GM18861 (cell line): ENCODE data around the gene GADD45GIP1.
"Not testable (repeated sequence)": the region's sequence is repeated elsewhere in the genome, so short reads cannot be mapped to it uniquely, and the experiment has no call there.

Experiments used
- ATAC-seq: cut with Tn5 transposase; IDR thresholded peaks from one replicate; pipeline ENCODE4 v1.9.1; 2021; ENCODE audit not compliant: unreplicated experiment

The GADD45GIP1 gene

GRCh38 chr19:12990431-12990830 lies 33.4 kb upstream of the GADD45GIP1 start:
- ATAC-seq = no peak

- ATAC-seq = no peak
Measured at GRCh38 chr19:12987781-12988180, 30.8 kb upstream of the GADD45GIP1 start.

- no peak for ATAC-seq
Measured at GRCh38 chr19:12987190-12987589, 30.2 kb upstream of the GADD45GIP1 start.

GRCh38 chr19:12986726-12987125 lies 29.7 kb upstream of the GADD45GIP1 start:
- no peak for ATAC-seq

- no peak for ATAC-seq
Measured at GRCh38 chr19:12985049-12985776, 28.2 kb upstream of the GADD45GIP1 start.

- ATAC-seq = no peak
Measured at GRCh38 chr19:12984683-12985048, 27.6 kb upstream of the GADD45GIP1 start.

GRCh38 chr19:12984143-12984627 lies 27.2 kb upstream of the GADD45GIP1 start:
- no peak for ATAC-seq

GRCh38 chr19:12983542-12984142 lies 26.6 kb upstream of the GADD45GIP1 start:
- ATAC-seq = no peak

- ATAC-seq = no peak
Measured at GRCh38 chr19:12983091-12983490, 26.1 kb upstream of the GADD45GIP1 start.

- no peak for ATAC-seq
Measured at GRCh38 chr19:12982648-12983047, 25.6 kb upstream of the GADD45GIP1 start.

- ATAC-seq = no peak
Measured at GRCh38 chr19:12979974-12980373, 23.0 kb upstream of the GADD45GIP1 start.

GRCh38 chr19:12976109-12976508 lies 19.1 kb upstream of the GADD45GIP1 start:
- ATAC-seq = not testable (repeated sequence)

- ATAC-seq = no peak
Measured at GRCh38 chr19:12975221-12975741, 18.3 kb upstream of the GADD45GIP1 start.

- ATAC-seq = no peak
Measured at GRCh38 chr19:12974301-12975220, 17.5 kb upstream of the GADD45GIP1 start.

- no peak for ATAC-seq
Measured at GRCh38 chr19:12973236-12973635, 16.2 kb upstream of the GADD45GIP1 start.

GRCh38 chr19:12970070-12970820 lies 13.2 kb upstream of the GADD45GIP1 start:
- no peak for ATAC-seq

GRCh38 chr19:12969292-12969988 lies 12.4 kb upstream of the GADD45GIP1 start, which contains the start of gene DAND5:
Gene DAND5 (plus strand): TSS chr19:12969576. CDS start chr19:12969661, 85 bp downstream.
- ATAC-seq = no peak

- no peak for ATAC-seq
Measured at GRCh38 chr19:12967907-12968306, 10.9 kb upstream of the GADD45GIP1 start.

- no peak for ATAC-seq
Measured at GRCh38 chr19:12965812-12966135, 8.8 kb upstream of the GADD45GIP1 start.
